Mammary epithelial cell (primary cell): ENCODE data around the gene PCID2.

Experiments
- EZH2 ChIP-seq: IDR thresholded peaks from 2 replicates; pipeline ENCODE4 v1.6.1; 2012; ENCODE audit warnings: low read length, inconsistent platforms, borderline replicate concordance
- TF ChIP-seq, protein P1 (sequence below), 2 donors: IDR thresholded peaks in 1 of 2; conservative IDR thresholded peaks in 1 of 2; 2 replicates each; pipeline ENCODE4 v1.5.1; 2011 to 2012; ENCODE audit warnings: inconsistent platforms in 2 of 2, low read length in 2 of 2, mild to moderate bottlenecking in 2 of 2, control low read depth in 1 of 2, low read depth in 1 of 2; ENCODE audit not compliant: insufficient read depth in 1 of 2; ENCODE audit errors: extremely low read depth in 1 of 2

DNA sequence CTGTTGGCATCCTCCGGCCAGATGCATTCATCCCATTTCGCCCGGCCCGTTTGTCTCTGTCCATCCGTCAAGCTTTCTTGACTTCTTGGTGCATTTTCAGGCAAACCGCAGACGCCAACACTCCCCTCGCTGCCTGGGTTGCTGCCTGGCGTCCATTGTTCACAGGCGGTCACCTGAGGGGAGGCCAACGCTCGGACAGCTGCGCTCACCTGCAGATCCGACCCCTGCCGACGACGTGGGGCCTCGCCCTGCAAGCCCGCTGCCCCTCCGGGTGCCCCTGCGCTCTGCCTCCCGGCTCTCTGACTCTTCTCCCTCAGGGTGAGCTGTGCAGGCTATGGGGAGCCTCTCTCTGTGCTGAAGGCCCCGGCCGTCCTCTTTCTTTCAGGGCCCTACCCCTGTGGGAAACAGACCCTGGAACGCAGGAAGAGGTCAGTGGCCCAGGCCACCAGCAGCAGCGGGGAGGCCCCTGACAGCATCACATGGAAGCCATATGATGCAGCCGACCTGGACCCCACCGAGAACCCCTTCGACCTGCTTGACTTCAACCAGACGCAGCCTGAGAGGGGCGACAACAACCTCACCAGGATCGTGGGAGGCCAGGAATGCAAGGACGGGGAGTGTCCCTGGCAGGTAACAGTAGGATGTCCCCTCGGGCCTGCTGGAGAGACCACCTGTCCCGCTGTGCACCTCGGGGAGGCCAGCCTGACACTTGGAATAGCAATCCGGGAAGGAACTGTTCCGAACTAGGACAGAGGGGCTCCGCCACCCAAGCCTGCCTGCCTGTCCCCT lies 64.8 kb downstream of the PCID2 start:
- TF ChIP-seq, protein P1, sequence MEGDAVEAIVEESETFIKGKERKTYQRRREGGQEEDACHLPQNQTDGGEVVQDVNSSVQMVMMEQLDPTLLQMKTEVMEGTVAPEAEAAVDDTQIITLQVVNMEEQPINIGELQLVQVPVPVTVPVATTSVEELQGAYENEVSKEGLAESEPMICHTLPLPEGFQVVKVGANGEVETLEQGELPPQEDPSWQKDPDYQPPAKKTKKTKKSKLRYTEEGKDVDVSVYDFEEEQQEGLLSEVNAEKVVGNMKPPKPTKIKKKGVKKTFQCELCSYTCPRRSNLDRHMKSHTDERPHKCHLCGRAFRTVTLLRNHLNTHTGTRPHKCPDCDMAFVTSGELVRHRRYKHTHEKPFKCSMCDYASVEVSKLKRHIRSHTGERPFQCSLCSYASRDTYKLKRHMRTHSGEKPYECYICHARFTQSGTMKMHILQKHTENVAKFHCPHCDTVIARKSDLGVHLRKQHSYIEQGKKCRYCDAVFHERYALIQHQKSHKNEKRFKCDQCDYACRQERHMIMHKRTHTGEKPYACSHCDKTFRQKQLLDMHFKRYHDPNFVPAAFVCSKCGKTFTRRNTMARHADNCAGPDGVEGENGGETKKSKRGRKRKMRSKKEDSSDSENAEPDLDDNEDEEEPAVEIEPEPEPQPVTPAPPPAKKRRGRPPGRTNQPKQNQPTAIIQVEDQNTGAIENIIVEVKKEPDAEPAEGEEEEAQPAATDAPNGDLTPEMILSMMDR (conservative IDR thresholded peaks at IDR 0.05 in 1 of 2, IDR thresholded peaks at IDR 0.05 in 1 of 2; ENCODE audit: extremely low read depth in 1 of 2, insufficient read depth in 1 of 2, low read depth in 1 of 2, low read length in 2 of 2): no peak
- TF ChIP-seq EZH2: no peak
